ENCODE measurements around the gene EHF. TPM values are rescaled to one million over a fixed set of nuclear protein-coding genes. Genes with fewer than 3 reads are reported as not detected.

The EHF gene
- total and polyA plus RNA-seq, 9 of the 15 experiments (the other 6 are each of a cell fraction or from before 2014, with no cell fraction given) = 0.04 to 0.54 (median 0.37) TPM

- no peak for TF ChIP-seq ZBTB33 (CRISPR knock-in tag; IDR thresholded peaks at IDR 0.05)
- no peak for TF ChIP-seq CHD2 (IDR thresholded peaks at IDR 0.05; ENCODE audit: low read depth, low read length)
- TF ChIP-seq TAF15 (IDR thresholded peaks at IDR 0.05; ENCODE audit: low read depth, low read length) = no peak
- TF ChIP-seq ZNF699 (CRISPR knock-in tag; IDR thresholded peaks at IDR 0.05; ENCODE audit: insufficient replicate concordance) = no peak
- TF ChIP-seq EZH2 (IDR thresholded peaks at IDR 0.05; ENCODE audit: borderline replicate concordance, low read depth, low read length) = no peak
- no peak for TF ChIP-seq IRF9 (tag; IDR thresholded peaks at IDR 0.05)
- TF ChIP-seq ZNF695 (CRISPR knock-in tag; IDR thresholded peaks at IDR 0.05) = no peak
- TF ChIP-seq TGIF2 (CRISPR knock-in tag; IDR thresholded peaks at IDR 0.05) = no peak
- TF ChIP-seq ZNF444 (CRISPR knock-in tag; IDR thresholded peaks at IDR 0.05) = no peak
- TF ChIP-seq KDM5B (IDR thresholded peaks at IDR 0.05; ENCODE audit: insufficient replicate concordance, low read depth, low read length) = no peak
- no peak for TF ChIP-seq YY1 (IDR thresholded peaks at IDR 0.05; ENCODE audit: borderline replicate concordance in 1 of 3, control insufficient read depth in 1 of 3, extremely low read depth in 1 of 3, insufficient read depth in 3 of 3, insufficient read length in 1 of 3, insufficient replicate concordance in 2 of 3, low read depth in 1 of 3, low read length in 2 of 3)
- 0 out of 2 replicates have a peak, but pooled peaks have one; percentile 1 for TF ChIP-seq TAF7 (tag; IDR thresholded peaks at IDR 0.05)
- no peak for TF ChIP-seq ZNF316 (IDR thresholded peaks at IDR 0.05)
- 0 out of 2 replicates have a peak, but pooled peaks have one; percentile 22 for TF ChIP-seq DMBX1 (CRISPR knock-in tag; IDR thresholded peaks at IDR 0.05; ENCODE audit: borderline replicate concordance)
- no peak for TF ChIP-seq PTRF (tag; IDR thresholded peaks at IDR 0.05)
- TF ChIP-seq GABPB1 (CRISPR knock-in tag; IDR thresholded peaks at IDR 0.05) = no peak
- no peak for TF ChIP-seq RFX1 (IDR thresholded peaks at IDR 0.05)
- no peak for TF ChIP-seq TEAD2 (tag; IDR thresholded peaks at IDR 0.05)
- no peak for TF ChIP-seq POLR2A (conservative IDR thresholded peaks at IDR 0.05)
- no peak for TF ChIP-seq MBD1 (CRISPR knock-in tag; IDR thresholded peaks at IDR 0.05)
- TF ChIP-seq RNF219 (CRISPR knock-in tag; IDR thresholded peaks at IDR 0.05) = no peak
- TF ChIP-seq HSF4 (CRISPR knock-in tag; IDR thresholded peaks at IDR 0.05; ENCODE audit: borderline replicate concordance) = no peak
Observed at GRCh38 chr11:34602245-34602644, 18.6 kb upstream of the EHF start (continued).

Measured in K562 (cell line).